MM.1S (cell line): Measurements from ENCODE around the gene NUDT2.

Source experiments
- CTCF ChIP-seq: fragments of 300-600 bp; sonication (generic); IDR thresholded peaks from 2 replicates; pipeline ENCODE4 v1.5.1; 2016; ENCODE audit warnings: antibody characterized with exemption, low read length, mixed read lengths
- EZH2 ChIP-seq: fragments of 300-600 bp; sonication (generic); optimal IDR thresholded peaks from 2 replicates; pipeline ENCODE3; 2017; ENCODE audit warnings: low read depth, mild to moderate bottlenecking, antibody characterized with exemption, low read length, mixed read lengths
- EZH2phosphoT487 ChIP-seq: fragments of 300-600 bp; sonication (generic); IDR thresholded peaks from 2 replicates; pipeline ENCODE4 v1.6.1; 2018; ENCODE audit warnings: antibody characterized with exemption, low read length

DNA sequence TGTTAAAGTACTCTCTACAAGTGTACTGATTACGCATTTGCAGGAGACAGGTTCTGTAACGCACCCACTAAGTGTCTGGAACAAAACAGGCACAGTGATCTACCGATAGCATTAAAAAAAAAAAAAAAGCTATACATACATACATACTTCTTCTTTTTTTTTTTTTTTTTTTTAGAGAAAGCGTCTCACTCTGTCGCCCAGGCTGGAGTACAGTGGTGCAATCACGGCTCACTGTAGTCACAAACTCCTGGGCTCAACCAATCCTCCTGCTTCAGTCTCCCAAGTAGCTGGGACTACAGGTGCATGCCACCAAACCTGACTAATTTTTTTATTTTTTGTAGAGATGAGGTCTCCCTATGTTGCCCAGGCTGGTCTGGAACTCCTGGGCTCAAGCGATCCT is 7.9 kb upstream of the NUDT2 start:
- TF ChIP-seq EZH2 (no peak), CTCF (no peak), EZH2phosphoT487 (no peak)
